Right atrium auricular region (tissue), 2 donors: Measurements from ENCODE around the gene CEP164. TPM values are rescaled to one million over a fixed set of nuclear protein-coding genes. Genes with fewer than 3 reads are reported as not detected.
A peak's percentile ranks its signal among the peaks of the same experiment; 100 is the strongest.

Experiments
- DNase-seq: peaks from one replicate; pipeline ENCODE4 v3.0.0-alpha.2; 2019; ENCODE audit warnings: low spot score
- H3K27ac ChIP-seq, 2 donors: fragments of 200-600 bp; sonication (generic); 1 replicate in 1 of 2; 2 replicates in 1 of 2; pipeline ENCODE4 v1.5.1; 2016 to 2019
- H3K27me3 ChIP-seq, 2 donors: fragments of 200-600 bp; sonication (generic); one replicate each; pipeline versions ENCODE4 v1.5.1 to v1.6.0; 2017 to 2019
- H3K36me3 ChIP-seq: fragments of 200-600 bp; sonication (generic); one replicate; pipeline ENCODE4 v1.5.1; 2016
- H3K4me1 ChIP-seq, 2 donors: fragments of 200-600 bp; sonication (generic); one replicate each; pipeline versions ENCODE4 v1.5.1 to v1.6.0; 2017 to 2019
- H3K4me3 ChIP-seq, 2 donors: fragments of 200-600 bp; sonication (generic); 1 replicate in 1 of 2; 2 replicates in 1 of 2; pipeline ENCODE4 v1.5.1; 2017 to 2019; ENCODE audit warnings: mild to moderate bottlenecking in 1 of 2, moderate library complexity in 1 of 2
- H3K9me3 ChIP-seq, 2 donors: fragments of 200-600 bp; sonication (generic); one replicate each; pipeline ENCODE4 v1.5.1; 2019
- total RNA-seq, 2 donors: library from RNA; depleted of rRNA; stranded (reverse); fragments of >200 nt; gene quantifications; one replicate each; pipeline ENCODE4 v1.1.0, GENCODE V29; 2016
- TF ChIP-seq, protein P1 (sequence below), 2 donors: fragments of 200-600 bp; sonication (generic); IDR thresholded peaks; one replicate each; pipeline ENCODE4 v1.5.1; 2019; ENCODE audit warnings: antibody characterized with exemption in 2 of 2

The CEP164 gene
- total RNA-seq, 2 donors from 2014 or later: 3.3 to 7.6 TPM

DNA sequence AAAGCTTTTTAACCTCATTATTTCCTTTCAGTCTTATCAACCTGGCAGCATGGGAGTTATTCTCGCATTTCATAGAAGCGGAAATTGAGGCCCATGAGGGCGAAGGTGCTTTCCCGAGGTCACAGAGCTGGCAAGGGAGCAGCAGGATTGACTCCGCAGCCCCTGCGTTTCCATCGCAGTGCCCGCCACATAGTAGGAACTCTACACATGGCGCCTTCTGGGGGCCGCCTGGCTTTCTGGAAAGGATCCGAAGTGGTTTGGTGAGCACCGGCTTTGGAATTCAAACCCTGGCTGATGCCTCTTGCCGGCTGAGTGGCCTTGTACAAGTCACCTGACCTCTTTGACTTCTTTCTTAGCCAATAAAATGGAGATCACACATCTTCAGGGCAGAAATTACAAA, 93.4 kb downstream of the CEP164 start:
- H3K9me3 ChIP-seq: no peaks in the 10 kb centered on the region
- no peak for DNase-seq
- TF ChIP-seq, protein P1, sequence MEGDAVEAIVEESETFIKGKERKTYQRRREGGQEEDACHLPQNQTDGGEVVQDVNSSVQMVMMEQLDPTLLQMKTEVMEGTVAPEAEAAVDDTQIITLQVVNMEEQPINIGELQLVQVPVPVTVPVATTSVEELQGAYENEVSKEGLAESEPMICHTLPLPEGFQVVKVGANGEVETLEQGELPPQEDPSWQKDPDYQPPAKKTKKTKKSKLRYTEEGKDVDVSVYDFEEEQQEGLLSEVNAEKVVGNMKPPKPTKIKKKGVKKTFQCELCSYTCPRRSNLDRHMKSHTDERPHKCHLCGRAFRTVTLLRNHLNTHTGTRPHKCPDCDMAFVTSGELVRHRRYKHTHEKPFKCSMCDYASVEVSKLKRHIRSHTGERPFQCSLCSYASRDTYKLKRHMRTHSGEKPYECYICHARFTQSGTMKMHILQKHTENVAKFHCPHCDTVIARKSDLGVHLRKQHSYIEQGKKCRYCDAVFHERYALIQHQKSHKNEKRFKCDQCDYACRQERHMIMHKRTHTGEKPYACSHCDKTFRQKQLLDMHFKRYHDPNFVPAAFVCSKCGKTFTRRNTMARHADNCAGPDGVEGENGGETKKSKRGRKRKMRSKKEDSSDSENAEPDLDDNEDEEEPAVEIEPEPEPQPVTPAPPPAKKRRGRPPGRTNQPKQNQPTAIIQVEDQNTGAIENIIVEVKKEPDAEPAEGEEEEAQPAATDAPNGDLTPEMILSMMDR (IDR thresholded peaks at IDR 0.05): no peak

GRCh38 chr11:117421476-117421875, 93.8 kb downstream of the CEP164 start:
- Histone ChIP-seq H3K36me3 (no peaks in the 10 kb centered on the region), H3K4me3 (no peak overlapping the region), H3K27ac (no peak overlapping the region), H3K27me3 (no peaks in the 10 kb centered on the region), H3K9me3 (no peaks in the 10 kb centered on the region), H3K4me1 (peaks cover 0 to 6% of the 10 kb centered on the region in 2 donors)
- no peak for DNase-seq
- TF ChIP-seq, protein P1 (IDR thresholded peaks at IDR 0.05): no peak

More for the DNA sequence above, 93.4 kb downstream of the CEP164 start:
- peaks cover 0 to 1% of the 10 kb centered on the region in 2 donors for H3K4me1 ChIP-seq
- no peak overlapping the region for H3K4me3 ChIP-seq
- no peaks in the 10 kb centered on the region for H3K27me3 ChIP-seq
- no peak overlapping the region for H3K27ac ChIP-seq
- H3K36me3 ChIP-seq: no peaks in the 10 kb centered on the region

- H3K36me3 ChIP-seq: no peaks in the 10 kb centered on the region
- H3K4me1 ChIP-seq: peaks cover 0 to 7% of the 10 kb centered on the region in 2 donors
- no peaks in the 10 kb centered on the region for H3K9me3 ChIP-seq
- no peak overlapping the region for H3K27ac ChIP-seq
- H3K4me3 ChIP-seq: no peak overlapping the region
- TF ChIP-seq, protein P1 (IDR thresholded peaks at IDR 0.05): no peak
- no peaks in the 10 kb centered on the region for H3K27me3 ChIP-seq
- no peak for DNase-seq
Measured at GRCh38 chr11:117423046-117423575, 95.5 kb downstream of the CEP164 start.

DNA sequence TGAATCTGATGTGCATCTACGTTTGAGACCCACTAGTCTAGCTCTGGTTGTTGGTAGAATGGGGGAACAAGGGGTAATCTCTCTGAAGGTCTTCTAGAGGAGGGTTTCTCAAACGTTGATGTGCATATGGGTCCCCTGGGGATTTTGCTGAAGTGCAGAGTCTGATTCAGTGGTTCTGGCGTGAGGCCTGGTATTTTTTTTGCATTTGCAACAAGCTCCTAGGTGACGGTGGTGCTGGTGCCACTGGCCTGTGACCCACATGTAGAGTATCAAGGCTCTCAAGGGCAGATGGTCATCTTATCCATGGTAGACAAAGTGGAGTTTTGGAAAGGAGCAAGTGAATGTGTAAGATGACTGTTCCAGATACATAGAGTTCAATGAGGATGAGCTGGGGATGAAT, 97.1 kb downstream of the CEP164 start:
- no peaks in the 10 kb centered on the region for H3K27me3 ChIP-seq
- no peaks in the 10 kb centered on the region for H3K9me3 ChIP-seq
- no peak overlapping the region for H3K4me3 ChIP-seq
- no peak overlapping the region for H3K27ac ChIP-seq
- H3K4me1 ChIP-seq: peaks cover 0 to 7% of the 10 kb centered on the region in 2 donors
- no peak for DNase-seq
- no peaks in the 10 kb centered on the region for H3K36me3 ChIP-seq
- TF ChIP-seq, protein P1 (IDR thresholded peaks at IDR 0.05): no peak

DNA sequence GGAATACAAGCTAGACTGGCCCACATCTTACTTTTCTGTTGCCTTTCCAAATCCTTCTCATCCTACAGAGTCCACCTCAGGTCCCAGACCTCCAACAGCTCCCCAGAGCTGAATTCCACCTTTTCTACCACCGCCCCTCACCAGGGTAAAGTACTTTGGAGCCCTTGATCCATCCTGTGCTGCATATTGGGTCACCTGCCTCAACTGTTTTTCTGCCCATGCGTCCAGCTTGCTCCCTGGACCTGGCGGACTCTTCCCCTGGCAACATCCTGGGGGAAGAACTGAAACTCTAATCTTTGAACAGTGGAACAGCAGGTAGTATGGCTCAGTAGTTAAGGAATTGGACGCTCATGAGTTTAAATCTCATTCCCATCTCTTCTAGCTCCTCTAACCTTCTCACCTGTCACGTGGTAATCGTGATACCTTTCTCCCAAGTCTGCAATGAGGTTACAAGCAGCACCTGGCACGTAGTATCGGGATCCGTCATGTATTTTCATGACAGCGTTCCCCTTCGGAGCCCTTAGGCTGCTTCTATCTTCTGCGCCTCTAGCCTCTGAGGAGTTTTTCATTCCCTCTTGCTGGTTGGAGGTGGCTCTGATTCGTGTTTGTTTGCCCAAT, 98.1 kb downstream of the CEP164 start:
- H3K27me3 ChIP-seq: no peaks in the 10 kb centered on the region
- H3K4me1 ChIP-seq: peaks cover 0 to 7% of the 10 kb centered on the region in 2 donors
- no peaks in the 10 kb centered on the region for H3K9me3 ChIP-seq
- no peak overlapping the region for H3K27ac ChIP-seq
- DNase-seq: no peak
- H3K36me3 ChIP-seq: no peaks in the 10 kb centered on the region
- no peak overlapping the region for H3K4me3 ChIP-seq
- TF ChIP-seq, protein P1 (IDR thresholded peaks at IDR 0.05): no peak

DNA sequence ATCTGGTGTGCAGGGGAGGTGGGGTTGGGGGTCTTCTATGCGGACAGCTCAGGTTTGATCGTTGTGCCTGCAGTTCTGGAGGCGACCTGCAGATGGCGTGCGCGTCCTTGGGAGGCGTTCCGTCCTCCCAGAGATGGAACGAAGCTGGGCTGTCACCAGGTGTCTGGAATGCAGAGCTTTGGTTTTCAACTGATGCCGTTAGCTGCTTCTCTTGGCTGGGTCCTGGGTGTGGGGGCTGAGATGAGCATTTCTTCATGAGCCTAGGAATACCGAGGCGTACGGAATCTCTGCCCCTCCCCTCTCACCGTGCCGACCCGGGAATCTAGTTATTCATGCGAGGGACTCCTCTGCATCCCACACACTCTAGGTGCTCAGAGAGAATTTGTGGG, 98.6 kb downstream of the CEP164 start:
- Histone ChIP-seq H3K9me3 (no peaks in the 10 kb centered on the region), H3K4me1 (peaks cover 0 to 7% of the 10 kb centered on the region in 2 donors), H3K27me3 (no peaks in the 10 kb centered on the region), H3K4me3 (no peak overlapping the region), H3K36me3 (no peaks in the 10 kb centered on the region), H3K27ac (no peak overlapping the region)
- DNase-seq: no peak
- TF ChIP-seq, protein P1 (IDR thresholded peaks at IDR 0.05): peak; percentile 92 to 98
